ENCODE measurements around the gene ASCC3. TPM values are rescaled to one million over a fixed set of nuclear protein-coding genes. Genes with fewer than 3 reads are reported as not detected.
A peak's percentile ranks its signal among the peaks of the same experiment; 100 is the strongest.

Gene ASCC3
- total RNA-seq, 1 experiment from 2014 or later, result 61.8 TPM

DNA sequence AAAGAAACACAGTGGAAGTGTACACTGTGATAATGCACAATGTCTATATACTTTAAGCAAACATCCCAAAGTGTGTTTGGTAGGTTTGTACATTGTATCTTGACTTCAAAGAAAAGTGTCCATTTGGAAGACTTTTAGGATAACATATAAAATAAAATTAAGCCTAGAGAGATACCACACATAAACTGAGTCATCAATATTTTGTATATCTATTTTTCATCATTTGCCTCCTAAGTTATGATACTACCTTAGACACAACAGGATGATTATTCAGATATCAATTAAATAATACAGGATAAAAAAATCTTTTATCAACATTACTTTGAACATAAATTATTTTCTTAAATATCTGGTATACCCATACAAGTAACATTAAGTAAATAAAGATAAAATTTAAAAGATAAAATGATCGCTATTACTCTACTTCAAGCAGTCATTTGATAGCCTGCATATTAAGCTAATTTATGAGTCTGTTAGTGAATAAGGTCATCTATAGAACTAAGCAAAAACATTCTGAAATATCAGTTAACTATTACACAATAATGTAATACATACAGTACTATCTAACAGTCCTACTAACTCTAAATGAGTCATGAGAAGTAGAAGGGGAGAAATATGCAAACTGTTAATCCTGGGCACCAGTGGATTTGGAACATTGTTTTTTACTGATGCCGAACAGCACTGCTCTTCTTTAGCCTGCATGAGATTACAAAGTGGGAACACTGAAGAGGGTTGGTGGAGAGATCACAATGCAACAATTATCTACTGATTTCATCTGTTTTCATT, 258.0 kb downstream of the ASCC3 start:
- Histone ChIP-seq H3K9me3 (replicated peaks) (no peaks in the 10 kb centered on the region), H3K27ac (no peak overlapping the region), H3K36me3 (peaks cover 36% of the 10 kb centered on the region), H3K4me1 (replicated peaks) (peaks cover 9% of the 10 kb centered on the region; the same call in 1 of the 2 replicates), H3K4me3 (no peak overlapping the region), H3K27me3 (replicated peaks) (no peaks in the 10 kb centered on the region)
- DNase-seq (ENCODE audit: low read depth in 1 of 2, low spot score in 2 of 2), result no peak

DNA sequence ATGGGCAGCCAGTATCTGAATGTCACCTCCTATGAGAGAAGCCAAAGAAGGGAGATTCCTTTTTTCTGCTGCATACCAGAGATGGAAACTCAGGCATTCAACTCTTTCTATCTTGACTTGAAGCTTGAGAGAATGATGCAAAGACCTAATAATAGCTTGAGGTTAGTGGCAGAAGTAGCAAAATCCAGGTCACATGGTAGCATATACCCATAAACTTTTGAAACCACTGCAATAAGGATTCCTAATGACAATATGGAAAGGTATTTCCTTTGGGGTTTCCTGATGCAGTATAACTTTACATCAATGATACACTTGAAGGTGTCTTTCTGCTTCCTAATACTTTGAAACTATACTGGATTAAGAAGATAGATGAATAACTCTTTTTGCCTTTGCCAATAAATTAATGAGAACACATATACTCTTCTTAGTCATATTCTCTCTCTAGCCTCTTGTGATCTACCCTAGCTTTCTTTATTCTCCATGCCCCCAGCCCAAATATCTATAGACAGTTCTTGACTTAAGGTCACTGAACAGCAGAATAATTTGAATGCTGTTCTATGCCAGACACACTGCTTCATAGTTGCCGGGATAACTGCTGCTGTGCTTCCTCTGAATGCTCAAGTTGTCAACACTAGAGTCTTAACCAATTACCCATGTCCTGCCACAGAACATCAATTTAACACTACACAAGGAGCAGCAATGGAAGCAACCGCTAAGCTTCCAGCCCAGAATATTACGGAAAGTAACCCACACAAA, 260.9 kb downstream of the ASCC3 start:
- no peaks in the 10 kb centered on the region for H3K27me3 ChIP-seq (replicated peaks)
- peaks cover 31% of the 10 kb centered on the region for H3K36me3 ChIP-seq
- no peak overlapping the region for H3K4me3 ChIP-seq
- DNase-seq (ENCODE audit: low read depth in 1 of 2, low spot score in 2 of 2), result peak in 1 of 2 experiments; percentile 12
- H3K27ac ChIP-seq, result peak overlapping the region; percentile 19; the same call in 1 of the 2 replicates
- no peaks in the 10 kb centered on the region for H3K9me3 ChIP-seq (replicated peaks)
- H3K4me1 ChIP-seq (replicated peaks), result peaks cover 9% of the 10 kb centered on the region; the same call in 1 of the 2 replicates

DNA sequence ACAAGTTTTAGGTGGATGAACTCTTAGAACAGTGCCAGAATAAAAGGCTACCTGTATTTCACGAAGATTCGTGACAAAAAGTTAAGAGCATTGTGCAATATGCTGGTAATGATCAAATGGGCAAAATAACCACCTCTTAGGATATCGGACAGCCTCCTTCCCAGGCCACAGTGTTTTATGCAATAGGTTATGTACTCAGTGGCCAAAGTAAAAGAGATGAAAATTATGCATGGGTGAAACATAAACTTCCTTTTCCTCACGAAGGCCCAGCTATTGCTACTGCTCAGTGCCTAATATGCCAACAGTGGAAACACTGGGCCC, 262.8 kb downstream of the ASCC3 start:
- no peak for DNase-seq (ENCODE audit: low read depth in 1 of 2, low spot score in 2 of 2)
- H3K27ac ChIP-seq, result no peak overlapping the region
- H3K4me1 ChIP-seq (replicated peaks), result peaks cover 9% of the 10 kb centered on the region; the same call in 1 of the 2 replicates
- H3K36me3 ChIP-seq, result peaks cover 31% of the 10 kb centered on the region
- H3K9me3 ChIP-seq (replicated peaks), result no peaks in the 10 kb centered on the region
- no peak overlapping the region for H3K4me3 ChIP-seq
- no peaks in the 10 kb centered on the region for H3K27me3 ChIP-seq (replicated peaks)

DNA sequence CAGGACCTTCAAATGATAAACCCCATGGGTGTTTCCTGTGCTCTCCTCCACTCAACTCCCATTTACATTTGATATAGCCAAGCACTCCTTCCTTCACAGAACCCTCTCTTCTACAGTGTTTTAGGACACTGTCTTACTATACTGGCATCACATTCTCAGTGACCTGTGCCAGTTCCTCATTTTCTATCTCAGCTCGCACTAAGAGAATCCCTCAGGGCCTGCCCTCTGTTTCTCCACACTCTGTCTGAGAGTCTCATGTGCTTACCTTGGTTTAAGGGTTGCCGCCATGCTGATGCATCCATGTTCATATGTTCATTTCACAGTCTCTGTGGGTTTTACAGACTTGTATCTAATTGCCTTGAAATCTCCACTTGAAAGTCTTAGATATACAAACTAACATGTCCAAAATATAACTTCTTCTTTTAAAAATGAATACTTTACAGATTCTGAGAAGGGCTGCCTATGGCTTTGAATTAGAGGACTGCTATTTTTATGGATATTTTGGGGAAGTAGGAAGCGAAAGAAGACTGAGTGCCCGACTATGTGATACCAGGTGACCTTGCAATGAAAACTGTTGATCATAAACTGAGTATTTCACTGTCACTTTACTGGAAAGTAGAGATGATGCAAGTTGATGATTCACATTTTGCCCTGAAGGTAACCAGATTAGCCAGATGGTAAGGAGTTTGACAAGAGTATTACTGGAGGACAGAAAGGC, 263.3 kb downstream of the ASCC3 start:
- Histone ChIP-seq H3K36me3 (peaks cover 31% of the 10 kb centered on the region), H3K27ac (no peak overlapping the region), H3K4me3 (no peak overlapping the region), H3K27me3 (replicated peaks) (no peaks in the 10 kb centered on the region), H3K4me1 (replicated peaks) (peaks cover 9% of the 10 kb centered on the region; the same call in 1 of the 2 replicates), H3K9me3 (replicated peaks) (no peaks in the 10 kb centered on the region)
- DNase-seq (ENCODE audit: low read depth in 1 of 2, low spot score in 2 of 2), result no peak

DNA sequence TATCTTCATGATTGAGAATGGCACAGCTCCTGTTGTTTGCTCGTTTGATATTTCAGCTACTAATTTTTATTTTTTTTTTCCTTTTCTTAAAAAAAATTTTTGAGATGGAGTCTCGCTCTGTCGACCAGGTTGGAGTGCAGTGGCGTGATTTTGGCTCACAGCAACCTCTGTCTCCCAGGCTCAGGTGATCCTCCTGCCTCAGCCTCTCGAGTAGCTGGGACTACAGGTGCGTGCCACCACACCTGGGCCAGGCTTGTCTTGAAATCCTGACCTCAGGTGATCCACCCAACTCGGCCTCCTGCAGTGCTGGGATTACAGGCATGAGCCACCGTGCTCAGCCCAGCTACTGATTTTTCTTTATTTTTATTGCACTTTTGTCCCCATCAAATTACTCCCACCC, 266.2 kb downstream of the ASCC3 start:
- H3K9me3 ChIP-seq (replicated peaks), result no peaks in the 10 kb centered on the region
- no peak for DNase-seq (ENCODE audit: low read depth in 1 of 2, low spot score in 2 of 2)
- no peaks in the 10 kb centered on the region for H3K27me3 ChIP-seq (replicated peaks)
- peaks cover 3% of the 10 kb centered on the region; the same call in 1 of the 2 replicates for H3K4me1 ChIP-seq (replicated peaks)
- no peak overlapping the region for H3K4me3 ChIP-seq
- H3K27ac ChIP-seq, result no peak overlapping the region
- peaks cover 19% of the 10 kb centered on the region for H3K36me3 ChIP-seq

DNA sequence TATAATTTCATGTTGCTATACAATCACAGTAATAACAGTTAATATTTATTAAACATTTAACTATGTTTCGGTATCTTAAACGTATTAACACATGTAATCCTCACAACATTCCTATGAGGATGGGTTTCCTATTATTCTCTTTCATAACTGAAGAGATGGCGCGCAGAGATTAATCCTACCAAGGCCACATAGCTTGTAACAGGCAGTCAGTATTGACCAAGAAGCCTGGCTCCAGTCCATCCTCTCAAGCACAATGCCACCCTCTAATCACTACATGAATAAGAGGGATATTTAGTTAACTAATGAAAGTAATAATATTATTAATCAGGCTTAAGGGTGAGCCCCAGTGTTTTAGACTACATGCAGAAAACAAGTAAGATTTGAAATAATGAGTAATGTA, 266.7 kb downstream of the ASCC3 start:
- no peak for DNase-seq (ENCODE audit: low read depth in 1 of 2, low spot score in 2 of 2)
- no peaks in the 10 kb centered on the region for H3K4me1 ChIP-seq (replicated peaks)
- H3K27me3 ChIP-seq (replicated peaks), result no peaks in the 10 kb centered on the region
- no peaks in the 10 kb centered on the region for H3K9me3 ChIP-seq (replicated peaks)
- peaks cover 16% of the 10 kb centered on the region for H3K36me3 ChIP-seq
- H3K4me3 ChIP-seq, result no peak overlapping the region
- H3K27ac ChIP-seq, result no peak overlapping the region

DNA sequence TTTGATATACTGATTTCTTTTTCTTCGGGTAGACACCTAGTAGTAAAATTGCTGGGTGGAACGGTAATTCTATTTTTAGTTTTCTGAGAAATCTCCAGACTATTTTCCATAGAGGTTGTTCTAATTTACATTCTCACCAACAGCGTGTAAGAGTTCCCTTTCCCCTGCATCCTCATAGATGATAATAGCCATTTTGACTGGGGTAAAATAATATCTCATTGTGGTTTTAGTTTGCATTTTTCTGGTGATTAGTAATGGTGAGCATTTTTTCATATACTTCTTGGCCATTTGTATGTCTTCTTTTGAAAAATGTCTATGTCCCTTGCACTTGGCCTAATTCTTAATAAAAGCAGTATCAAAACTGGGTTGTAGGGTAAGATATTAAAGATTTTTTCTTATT, 267.5 kb downstream of the ASCC3 start:
- H3K36me3 ChIP-seq, result peaks cover 12% of the 10 kb centered on the region
- no peaks in the 10 kb centered on the region for H3K27me3 ChIP-seq (replicated peaks)
- no peaks in the 10 kb centered on the region for H3K4me1 ChIP-seq (replicated peaks)
- H3K4me3 ChIP-seq, result no peak overlapping the region
- H3K9me3 ChIP-seq (replicated peaks), result no peaks in the 10 kb centered on the region
- no peak for DNase-seq (ENCODE audit: low read depth in 1 of 2, low spot score in 2 of 2)
- H3K27ac ChIP-seq, result no peak overlapping the region

DNA sequence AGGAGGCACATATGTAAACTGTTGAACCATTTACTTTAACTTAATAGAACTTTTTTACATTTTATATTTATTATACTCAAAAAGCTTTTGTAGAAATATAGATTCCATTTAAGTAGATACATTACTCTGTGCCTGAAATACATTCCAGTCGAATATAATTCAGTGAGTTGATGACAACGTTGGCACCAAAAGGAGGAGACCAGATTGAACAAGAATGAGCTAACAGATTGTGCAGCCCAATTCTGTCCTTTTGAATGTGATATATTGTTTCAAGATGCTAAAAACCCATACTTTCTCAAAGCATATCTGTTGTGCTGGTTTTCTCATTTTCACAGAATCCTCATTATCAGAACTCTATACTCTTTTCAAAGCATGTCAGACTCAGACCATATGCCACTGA, 269.0 kb downstream of the ASCC3 start:
- Histone ChIP-seq H3K36me3 (no peaks in the 10 kb centered on the region), H3K9me3 (replicated peaks) (no peaks in the 10 kb centered on the region), H3K4me3 (no peak overlapping the region), H3K27ac (no peak overlapping the region), H3K4me1 (replicated peaks) (no peaks in the 10 kb centered on the region), H3K27me3 (replicated peaks) (no peaks in the 10 kb centered on the region)
- no peak for DNase-seq (ENCODE audit: low read depth in 1 of 2, low spot score in 2 of 2)

DNA sequence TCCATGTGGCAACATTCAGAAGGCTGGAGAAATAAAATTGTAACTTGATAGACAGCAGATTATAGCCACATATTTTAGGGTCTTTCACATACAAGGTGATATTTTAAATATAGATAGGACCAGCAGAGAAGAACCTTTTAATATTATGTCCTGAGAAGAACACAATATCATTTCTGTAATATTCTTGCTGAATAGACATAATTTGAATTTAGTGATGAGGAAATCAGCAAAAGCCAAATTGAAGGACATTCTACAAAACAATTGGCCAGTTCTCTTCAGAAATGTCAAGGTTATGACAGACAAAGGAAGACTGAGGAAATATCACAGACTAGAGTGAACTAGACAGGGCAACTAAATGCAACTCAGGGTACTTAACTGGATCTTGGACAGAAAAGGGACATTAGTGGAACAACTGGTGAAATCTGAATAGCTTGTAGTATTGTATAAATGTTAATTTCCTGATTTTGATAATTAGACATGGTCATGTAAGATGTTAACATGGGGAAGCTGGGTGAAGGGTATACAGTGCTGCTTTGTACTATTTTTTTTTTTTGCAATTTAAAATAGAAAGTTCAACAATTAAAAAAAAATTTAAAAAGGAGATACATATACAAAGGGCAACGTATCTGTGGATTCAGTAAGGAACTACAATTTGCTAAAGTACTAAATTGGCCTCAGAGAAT, 281.9 kb downstream of the ASCC3 start:
- H3K4me1 ChIP-seq (replicated peaks), result no peaks in the 10 kb centered on the region
- no peak overlapping the region for H3K27ac ChIP-seq
- DNase-seq (ENCODE audit: low read depth in 1 of 2, low spot score in 2 of 2), result no peak
- H3K4me3 ChIP-seq, result no peak overlapping the region
- no peaks in the 10 kb centered on the region for H3K27me3 ChIP-seq (replicated peaks)
- H3K36me3 ChIP-seq, result no peaks in the 10 kb centered on the region
- no peaks in the 10 kb centered on the region for H3K9me3 ChIP-seq (replicated peaks)

DNA sequence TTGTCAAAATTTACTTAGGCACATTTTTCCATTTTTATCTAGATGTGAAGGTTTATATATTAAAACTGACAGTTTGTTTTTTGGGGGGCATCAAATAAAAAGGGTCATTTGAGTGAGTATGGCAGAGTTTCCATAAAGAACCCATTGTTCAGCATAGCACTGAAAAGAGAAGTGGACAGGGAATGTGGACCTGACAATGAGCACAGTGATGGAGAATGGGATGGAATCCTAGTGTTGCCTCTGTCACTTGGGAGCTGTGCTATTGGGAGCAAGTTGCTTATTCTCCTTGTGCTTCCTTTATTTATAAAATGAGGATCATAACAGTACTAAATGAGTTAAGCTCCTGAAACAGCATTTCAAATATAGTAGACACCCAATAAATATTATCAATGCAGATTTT, 285.7 kb downstream of the ASCC3 start:
- Histone ChIP-seq H3K27me3 (replicated peaks) (no peaks in the 10 kb centered on the region), H3K4me1 (replicated peaks) (no peaks in the 10 kb centered on the region), H3K36me3 (no peaks in the 10 kb centered on the region; the same call in 1 of the 2 replicates), H3K9me3 (replicated peaks) (no peaks in the 10 kb centered on the region), H3K4me3 (no peak overlapping the region), H3K27ac (no peak overlapping the region)
- DNase-seq (ENCODE audit: low read depth in 1 of 2, low spot score in 2 of 2), result no peak

DNA sequence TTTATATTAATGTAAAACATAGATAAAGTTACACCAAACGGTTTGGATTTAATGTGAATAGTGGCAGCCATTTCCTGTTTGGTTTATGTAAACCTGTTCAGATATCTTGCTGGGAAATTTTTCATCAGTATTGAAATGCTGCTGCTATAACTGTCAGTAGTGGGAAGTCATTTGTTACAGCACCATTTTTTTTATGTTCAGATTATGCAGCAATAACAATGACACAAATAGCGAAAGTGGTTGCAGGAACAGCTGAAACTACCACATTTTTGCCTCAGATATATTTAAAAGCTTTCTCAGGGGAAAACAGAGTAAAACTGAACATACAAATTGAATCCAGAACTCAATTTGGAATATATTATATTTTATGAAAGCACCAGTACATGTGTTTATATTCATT, 287.6 kb downstream of the ASCC3 start:
- Histone ChIP-seq H3K27me3 (replicated peaks) (no peaks in the 10 kb centered on the region), H3K4me3 (no peak overlapping the region), H3K36me3 (no peaks in the 10 kb centered on the region; the same call in 1 of the 2 replicates), H3K9me3 (replicated peaks) (no peaks in the 10 kb centered on the region), H3K4me1 (replicated peaks) (no peaks in the 10 kb centered on the region), H3K27ac (no peak overlapping the region)
- DNase-seq (ENCODE audit: low read depth in 1 of 2, low spot score in 2 of 2), result no peak

DNA sequence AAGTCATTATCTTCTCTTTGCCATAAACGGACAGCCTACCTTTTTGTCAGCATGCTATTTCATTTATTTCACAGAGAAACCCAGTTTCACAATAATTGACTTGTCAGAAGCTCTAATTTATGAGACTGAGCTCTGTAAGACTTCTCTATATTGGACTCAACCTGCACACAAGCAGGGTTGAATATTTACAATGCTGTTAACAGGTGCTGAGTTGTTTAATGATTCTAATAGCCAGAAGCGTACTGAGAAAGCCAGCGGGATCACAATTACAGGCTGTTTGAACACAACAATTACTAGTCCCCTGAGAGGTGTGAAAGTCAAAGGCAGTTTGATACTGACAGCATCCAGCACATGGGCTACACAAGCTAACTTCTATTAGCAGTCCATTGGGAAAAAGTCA, 288.2 kb downstream of the ASCC3 start:
- Histone ChIP-seq H3K27ac (no peak overlapping the region), H3K4me1 (replicated peaks) (no peaks in the 10 kb centered on the region), H3K27me3 (replicated peaks) (no peaks in the 10 kb centered on the region), H3K4me3 (no peak overlapping the region), H3K9me3 (replicated peaks) (no peaks in the 10 kb centered on the region), H3K36me3 (peaks cover 4% of the 10 kb centered on the region)
- no peak for DNase-seq (ENCODE audit: low read depth in 1 of 2, low spot score in 2 of 2)

DNA sequence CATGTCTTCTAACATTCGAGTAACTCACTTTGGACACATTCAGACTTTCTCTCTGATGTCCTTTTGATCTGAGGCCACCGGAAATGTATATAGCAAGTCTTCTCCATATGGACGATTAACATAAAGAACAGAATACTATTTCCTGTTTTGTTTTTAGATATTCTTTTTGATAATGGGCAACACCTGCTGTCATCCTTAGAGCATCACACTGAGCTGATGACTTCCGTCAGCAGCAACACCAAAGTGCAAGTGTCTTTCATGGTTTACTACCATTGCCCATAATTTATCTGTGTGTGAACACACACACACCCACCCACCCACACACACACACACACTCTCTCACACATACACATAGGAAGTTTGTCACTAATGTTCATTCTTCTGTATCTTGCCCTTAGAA, 303.7 kb downstream of the ASCC3 start:
- Histone ChIP-seq H3K36me3 (peaks cover 9% of the 10 kb centered on the region), H3K9me3 (replicated peaks) (peaks cover 4% of the 10 kb centered on the region; the same call in 1 of the 2 replicates), H3K27ac (no peak overlapping the region), H3K4me3 (no peak overlapping the region), H3K27me3 (replicated peaks) (no peaks in the 10 kb centered on the region), H3K4me1 (replicated peaks) (no peaks in the 10 kb centered on the region)
- no peak for DNase-seq (ENCODE audit: low read depth in 1 of 2, low spot score in 2 of 2)
